ENCODE results near the gene PPP2R5C.

Gene PPP2R5C

DNA sequence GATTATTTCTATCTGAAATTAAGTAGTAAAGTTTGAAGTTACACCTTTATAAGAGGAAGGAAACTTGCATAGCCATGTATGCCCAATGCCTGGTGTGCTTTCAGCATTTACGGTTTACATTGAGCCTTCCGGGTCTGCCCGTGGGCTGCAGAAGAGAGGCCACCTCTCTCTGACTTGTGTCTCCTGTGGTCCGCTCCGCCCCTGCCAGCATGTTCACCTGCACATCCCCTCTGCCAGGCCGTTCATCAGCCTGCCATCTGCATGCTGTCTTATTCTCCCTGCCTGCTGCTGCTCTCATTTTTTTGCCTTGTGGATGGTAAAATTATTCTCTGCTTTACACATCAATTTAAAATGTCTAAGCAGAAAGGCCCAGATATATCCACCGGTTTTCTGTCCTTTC, 161.4 kb downstream of the PPP2R5C start:
- Histone ChIP-seq H3K27me3 (ENCODE audit: insufficient read depth, low read depth, severe bottlenecking) (no peaks in the 10 kb centered on the region), H3K27ac (no peak overlapping the region), H3K9me3 (ENCODE audit: severe bottlenecking) (no peaks in the 10 kb centered on the region), H3K4me3 (ENCODE audit: low read depth, low read length) (no peak overlapping the region), H3K36me3 (peaks cover 2% of the 10 kb centered on the region)
- TF ChIP-seq, protein P1, sequence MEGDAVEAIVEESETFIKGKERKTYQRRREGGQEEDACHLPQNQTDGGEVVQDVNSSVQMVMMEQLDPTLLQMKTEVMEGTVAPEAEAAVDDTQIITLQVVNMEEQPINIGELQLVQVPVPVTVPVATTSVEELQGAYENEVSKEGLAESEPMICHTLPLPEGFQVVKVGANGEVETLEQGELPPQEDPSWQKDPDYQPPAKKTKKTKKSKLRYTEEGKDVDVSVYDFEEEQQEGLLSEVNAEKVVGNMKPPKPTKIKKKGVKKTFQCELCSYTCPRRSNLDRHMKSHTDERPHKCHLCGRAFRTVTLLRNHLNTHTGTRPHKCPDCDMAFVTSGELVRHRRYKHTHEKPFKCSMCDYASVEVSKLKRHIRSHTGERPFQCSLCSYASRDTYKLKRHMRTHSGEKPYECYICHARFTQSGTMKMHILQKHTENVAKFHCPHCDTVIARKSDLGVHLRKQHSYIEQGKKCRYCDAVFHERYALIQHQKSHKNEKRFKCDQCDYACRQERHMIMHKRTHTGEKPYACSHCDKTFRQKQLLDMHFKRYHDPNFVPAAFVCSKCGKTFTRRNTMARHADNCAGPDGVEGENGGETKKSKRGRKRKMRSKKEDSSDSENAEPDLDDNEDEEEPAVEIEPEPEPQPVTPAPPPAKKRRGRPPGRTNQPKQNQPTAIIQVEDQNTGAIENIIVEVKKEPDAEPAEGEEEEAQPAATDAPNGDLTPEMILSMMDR (IDR thresholded peaks at IDR 0.05; ENCODE audit: low read depth, low read length), result no peak
- DNase-seq, result no peak

DNA sequence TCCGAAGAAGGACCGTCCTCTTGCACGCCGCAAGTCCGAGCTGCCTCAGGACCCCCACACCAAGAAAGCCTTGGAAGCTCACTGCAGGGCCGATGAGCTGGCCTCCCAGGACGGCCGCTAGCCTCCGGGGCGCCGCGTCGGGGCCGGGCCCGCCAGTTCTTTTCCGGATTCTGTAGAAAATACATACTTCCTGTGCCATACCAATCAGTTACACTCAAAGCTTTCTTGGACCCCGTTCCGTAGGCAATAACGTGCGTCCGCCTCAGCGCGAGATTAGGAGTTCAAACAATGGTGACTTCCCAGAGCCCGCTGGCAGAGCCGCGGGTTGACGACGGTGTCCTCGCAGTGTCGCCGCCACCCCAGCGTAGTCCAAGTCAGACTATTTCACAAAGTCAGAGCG, 163.6 kb downstream of the PPP2R5C start:
- peaks cover under 1% of the 10 kb centered on the region; the same call in 1 of the 2 replicates for H3K36me3 ChIP-seq
- no peaks in the 10 kb centered on the region for H3K27me3 ChIP-seq (ENCODE audit: insufficient read depth, low read depth, severe bottlenecking)
- H3K9me3 ChIP-seq (ENCODE audit: severe bottlenecking), result no peaks in the 10 kb centered on the region
- TF ChIP-seq, protein P1 (IDR thresholded peaks at IDR 0.05; ENCODE audit: low read depth, low read length), result no peak
- DNase-seq, result no peak
- H3K4me3 ChIP-seq (ENCODE audit: low read depth, low read length), result no peak overlapping the region
- H3K27ac ChIP-seq, result no peak overlapping the region

DNA sequence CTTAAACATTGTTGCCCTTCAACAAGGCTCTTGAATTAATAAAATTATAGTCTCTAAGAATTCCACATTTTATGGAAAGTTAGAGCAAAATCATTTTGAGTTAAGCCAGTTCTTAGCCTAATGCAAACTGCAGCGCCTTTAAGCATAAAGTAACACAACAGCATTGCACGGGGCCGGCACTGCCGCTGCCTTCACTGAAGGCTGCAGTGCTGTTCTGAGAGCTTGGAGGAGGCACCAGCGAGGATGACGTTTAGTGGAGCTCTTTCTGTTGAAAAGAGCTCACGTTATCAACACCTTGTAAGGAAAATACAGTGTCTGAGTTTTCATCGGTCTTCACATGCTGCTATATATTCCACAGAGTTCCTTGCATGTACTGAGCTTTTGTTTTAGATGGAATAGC, 164.6 kb downstream of the PPP2R5C start:
- TF ChIP-seq, protein P1 (IDR thresholded peaks at IDR 0.05; ENCODE audit: low read depth, low read length), result no peak
- H3K27ac ChIP-seq, result no peak overlapping the region
- no peaks in the 10 kb centered on the region for H3K27me3 ChIP-seq (ENCODE audit: insufficient read depth, low read depth, severe bottlenecking)
- H3K9me3 ChIP-seq (ENCODE audit: severe bottlenecking), result no peaks in the 10 kb centered on the region
- no peak for DNase-seq
- no peaks in the 10 kb centered on the region; the same call in 1 of the 2 replicates for H3K36me3 ChIP-seq
- H3K4me3 ChIP-seq (ENCODE audit: low read depth, low read length), result no peak overlapping the region

DNA sequence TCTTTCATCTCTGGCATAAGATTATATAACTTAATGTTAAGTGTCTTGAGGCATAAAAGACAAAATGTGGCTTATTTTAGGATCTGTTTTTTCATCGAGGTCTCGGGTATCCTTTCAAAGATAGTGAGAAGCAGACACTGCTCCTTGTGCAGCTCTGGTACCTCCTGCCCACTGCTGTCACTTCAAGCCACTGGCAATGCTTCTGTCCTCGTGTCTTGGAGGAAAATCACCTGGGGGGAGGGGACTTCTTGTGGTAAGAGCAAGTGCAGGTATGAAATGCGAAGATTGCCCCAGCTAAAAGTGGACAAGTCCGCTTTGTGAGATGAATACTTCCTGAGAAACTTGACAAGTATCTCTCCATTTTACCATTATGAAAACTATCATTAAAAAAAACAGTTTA, 165.1 kb downstream of the PPP2R5C start:
- TF ChIP-seq, protein P1 (IDR thresholded peaks at IDR 0.05; ENCODE audit: low read depth, low read length), result no peak
- H3K36me3 ChIP-seq, result no peaks in the 10 kb centered on the region; the same call in 1 of the 2 replicates
- H3K27ac ChIP-seq, result no peak overlapping the region
- H3K4me3 ChIP-seq (ENCODE audit: low read depth, low read length), result no peak overlapping the region
- DNase-seq, result no peak
- no peaks in the 10 kb centered on the region for H3K9me3 ChIP-seq (ENCODE audit: severe bottlenecking)
- no peaks in the 10 kb centered on the region for H3K27me3 ChIP-seq (ENCODE audit: insufficient read depth, low read depth, severe bottlenecking)

DNA sequence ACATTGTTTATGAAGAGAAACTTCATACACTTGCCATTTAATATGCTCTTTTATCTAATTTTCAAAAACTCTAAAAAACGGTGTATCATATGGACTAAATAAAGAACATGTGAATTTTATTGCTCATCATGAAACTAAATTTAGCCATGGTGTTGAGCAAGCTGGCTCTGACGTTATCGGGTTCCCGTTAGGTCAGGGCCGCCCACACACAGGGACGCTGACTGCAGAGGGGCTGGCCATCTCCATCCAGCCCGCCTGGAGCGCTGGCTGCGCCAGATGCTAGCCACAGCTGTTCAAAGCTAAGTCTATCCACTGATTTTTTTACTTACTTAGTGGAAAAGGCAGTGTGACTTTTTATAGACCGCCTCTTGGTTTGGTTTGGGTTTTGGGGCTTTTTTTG, 166.3 kb downstream of the PPP2R5C start:
- Histone ChIP-seq H3K36me3 (no peaks in the 10 kb centered on the region), H3K9me3 (ENCODE audit: severe bottlenecking) (no peaks in the 10 kb centered on the region), H3K4me3 (ENCODE audit: low read depth, low read length) (no peak overlapping the region), H3K27me3 (ENCODE audit: insufficient read depth, low read depth, severe bottlenecking) (no peaks in the 10 kb centered on the region), H3K27ac (no peak overlapping the region)
- DNase-seq, result no peak
- TF ChIP-seq, protein P1 (IDR thresholded peaks at IDR 0.05; ENCODE audit: low read depth, low read length), result no peak

DNA sequence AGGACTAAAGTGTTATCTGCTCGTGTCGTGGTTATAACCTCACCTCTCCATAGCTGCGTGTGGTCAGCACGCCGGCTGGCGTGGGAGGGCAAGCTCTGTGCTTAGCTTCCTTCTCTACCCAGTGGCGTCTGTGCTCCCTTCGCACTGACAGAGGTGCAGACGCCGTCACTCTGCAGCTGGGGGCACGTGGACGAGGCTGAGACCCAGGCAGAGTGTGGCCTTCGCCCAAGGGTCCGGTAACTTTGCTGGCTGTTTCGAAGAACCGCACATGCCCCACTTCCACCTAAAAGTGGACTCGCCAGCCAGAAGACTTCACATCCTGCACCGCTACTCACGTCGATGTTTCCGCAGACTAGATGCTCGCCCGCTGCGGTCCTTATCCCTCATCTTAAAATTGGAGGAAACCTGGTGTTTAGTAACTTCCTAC, 166.9 kb downstream of the PPP2R5C start:
- Histone ChIP-seq H3K4me3 (ENCODE audit: low read depth, low read length) (no peak overlapping the region), H3K36me3 (no peaks in the 10 kb centered on the region), H3K9me3 (ENCODE audit: severe bottlenecking) (no peaks in the 10 kb centered on the region), H3K27ac (no peak overlapping the region), H3K27me3 (ENCODE audit: insufficient read depth, low read depth, severe bottlenecking) (no peaks in the 10 kb centered on the region)
- TF ChIP-seq, protein P1 (IDR thresholded peaks at IDR 0.05; ENCODE audit: low read depth, low read length), result no peak
- DNase-seq, result no peak
